Hematopoietic multipotent progenitor cell treated with erythropoietin and hydrocortisone succinate and interleukin-3 and kit ligand, for 6 days (in vitro differentiated cells): ENCODE data around the gene SLC27A2.

Experiments
- DNase-seq: peaks from one replicate; pipeline ENCODE4 v3.0.0-alpha.2; 2015

Gene SLC27A2

DNA sequence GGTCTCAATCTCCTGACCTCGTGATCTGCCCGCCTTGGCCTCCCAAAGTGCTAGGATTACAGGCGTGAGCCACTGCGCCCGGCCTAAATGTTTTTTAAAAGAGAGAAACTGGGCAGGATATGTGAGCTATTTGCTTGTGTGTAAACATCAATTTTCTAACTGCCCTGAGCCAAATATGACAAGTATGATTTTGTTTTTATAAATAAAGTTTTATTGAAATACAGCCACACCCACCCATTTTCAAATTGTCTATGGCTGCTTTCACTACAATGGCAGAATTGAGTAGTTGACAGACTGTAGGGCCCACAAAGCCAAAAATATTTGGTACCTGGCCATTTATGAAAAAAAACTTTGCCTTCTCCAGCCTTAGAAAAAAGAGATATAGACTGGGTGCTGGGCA is 99.4 kb downstream of the SLC27A2 start:
- DNase-seq = no peak
